ENCODE data around the gene SNRNP70.

GRCh38 chr19:49116544-49116943, 31.3 kb downstream of the SNRNP70 start:
- TF ChIP-seq CTCF (IDR thresholded peaks at IDR 0.05): no peak
- TF ChIP-seq POLR2AphosphoS5 (IDR thresholded peaks at IDR 0.05): no peak
- no peak for TF ChIP-seq EP300 (IDR thresholded peaks at IDR 0.05)
- TF ChIP-seq POLR2A (IDR thresholded peaks at IDR 0.05): no peak
